ENCODE measurements around the gene SS18L1.

The SS18L1 gene

GRCh38 chr20:62119591-62120364, 23.8 kb upstream of the SS18L1 start:
- DNase-seq (ENCODE audit: low spot score): no peak

GRCh38 chr20:62120365-62120762, 23.2 kb upstream of the SS18L1 start:
- no peak for DNase-seq (ENCODE audit: low spot score)

GRCh38 chr20:62120990-62121775, 22.4 kb upstream of the SS18L1 start:
- no peak for DNase-seq (ENCODE audit: low spot score)

GRCh38 chr20:62121776-62122653, 21.6 kb upstream of the SS18L1 start, which contains the start of gene LSM14B:
TSS of gene LSM14B (plus strand) at chr20:62122475. CDS start at chr20:62122667, 192 bp downstream.
- DNase-seq (ENCODE audit: low spot score): peak; percentile 98

GRCh38 chr20:62122654-62123449, 20.7 kb upstream of the SS18L1 start:
- DNase-seq (ENCODE audit: low spot score): peak; percentile 80

GRCh38 chr20:62123450-62124118, 20.0 kb upstream of the SS18L1 start:
- DNase-seq (ENCODE audit: low spot score): no peak

- no peak for DNase-seq (ENCODE audit: low spot score)
Observed at GRCh38 chr20:62126141-62126540, 17.4 kb upstream of the SS18L1 start.

GRCh38 chr20:62127799-62128198, 15.8 kb upstream of the SS18L1 start:
- no peak for DNase-seq (ENCODE audit: low spot score)

GRCh38 chr20:62128502-62128901, 15.1 kb upstream of the SS18L1 start:
- DNase-seq (ENCODE audit: low spot score): no peak

GRCh38 chr20:62129731-62130531, 13.6 kb upstream of the SS18L1 start:
- DNase-seq (ENCODE audit: low spot score): no peak

- DNase-seq (ENCODE audit: low spot score): no peak
Observed at GRCh38 chr20:62131560-62132320, 11.8 kb upstream of the SS18L1 start.

GRCh38 chr20:62132421-62132820, 11.1 kb upstream of the SS18L1 start:
- DNase-seq (ENCODE audit: low spot score): no peak

- no peak for DNase-seq (ENCODE audit: low spot score)
Observed at GRCh38 chr20:62133051-62133845, 10.3 kb upstream of the SS18L1 start.

GRCh38 chr20:62133864-62134263, 9.7 kb upstream of the SS18L1 start:
- no peak for DNase-seq (ENCODE audit: low spot score)

GRCh38 chr20:62134735-62135231, 8.8 kb upstream of the SS18L1 start:
- no peak for DNase-seq (ENCODE audit: low spot score)

GRCh38 chr20:62135573-62136266, 7.8 kb upstream of the SS18L1 start:
- no peak for DNase-seq (ENCODE audit: low spot score)

- peak; percentile 76 for DNase-seq (ENCODE audit: low spot score)
Observed at GRCh38 chr20:62136283-62137091, 7.1 kb upstream of the SS18L1 start.

Data from HuH-7.5 (cell line).